HG02588 (cell line): ENCODE results near the gene SHC3.

Source experiments
- ATAC-seq: cut with Tn5 transposase; IDR thresholded peaks from one replicate; pipeline ENCODE4 v1.9.1; 2021; ENCODE audit warnings: mild to moderate bottlenecking, moderate library complexity; ENCODE audit not compliant: unreplicated experiment

The SHC3 gene

DNA sequence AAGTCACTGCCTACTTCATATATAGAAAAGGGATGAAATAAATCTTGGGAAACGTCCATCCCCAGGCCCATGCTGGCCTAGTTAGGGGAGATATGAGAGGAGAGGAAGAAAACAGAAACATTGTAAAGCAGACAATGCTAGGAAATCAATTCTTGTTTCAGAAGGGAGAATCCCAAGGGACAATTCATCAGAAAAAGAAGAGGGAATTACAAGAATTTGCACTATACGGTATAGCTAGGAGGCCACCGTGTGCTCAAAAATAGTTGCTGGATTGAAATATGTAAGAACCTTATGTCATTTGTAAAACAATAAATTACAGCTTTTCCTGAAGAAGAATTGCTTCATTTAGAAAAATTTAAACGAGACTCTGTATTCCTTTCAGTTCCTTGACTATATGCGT lies 8.3 kb upstream of the SHC3 start:
- ATAC-seq: no peak

- ATAC-seq: no peak
Observed at GRCh38 chr9:89185980-89186379, 7.4 kb upstream of the SHC3 start.

DNA sequence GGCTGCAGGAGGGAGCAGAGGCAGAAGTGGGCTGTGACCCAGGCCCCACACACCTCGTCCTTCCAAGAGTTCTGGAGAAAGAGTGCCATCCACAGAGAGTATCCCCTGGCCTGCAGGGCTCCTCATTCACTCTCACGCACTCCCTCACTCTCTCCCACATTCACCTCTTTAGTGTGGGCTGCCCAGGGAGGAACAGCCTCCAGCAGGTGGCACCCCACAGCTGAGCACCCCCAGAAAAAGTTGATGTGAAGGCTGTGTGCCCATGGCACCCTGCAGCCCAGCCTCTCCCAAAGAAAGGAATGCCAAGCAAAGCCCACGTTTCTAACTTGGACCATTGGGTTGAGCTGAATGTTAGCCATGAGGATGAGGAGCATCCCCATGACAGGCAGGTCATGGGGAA lies 4.5 kb upstream of the SHC3 start:
- no peak for ATAC-seq

GRCh38 chr9:89182369-89182768 lies 3.8 kb upstream of the SHC3 start:
- ATAC-seq: no peak

GRCh38 chr9:89179895-89180734 lies 1.5 kb upstream of the SHC3 start:
- ATAC-seq: no peak

- ATAC-seq: no peak
Observed at GRCh38 chr9:89179540-89179894, 899 bp upstream of the SHC3 start.

DNA sequence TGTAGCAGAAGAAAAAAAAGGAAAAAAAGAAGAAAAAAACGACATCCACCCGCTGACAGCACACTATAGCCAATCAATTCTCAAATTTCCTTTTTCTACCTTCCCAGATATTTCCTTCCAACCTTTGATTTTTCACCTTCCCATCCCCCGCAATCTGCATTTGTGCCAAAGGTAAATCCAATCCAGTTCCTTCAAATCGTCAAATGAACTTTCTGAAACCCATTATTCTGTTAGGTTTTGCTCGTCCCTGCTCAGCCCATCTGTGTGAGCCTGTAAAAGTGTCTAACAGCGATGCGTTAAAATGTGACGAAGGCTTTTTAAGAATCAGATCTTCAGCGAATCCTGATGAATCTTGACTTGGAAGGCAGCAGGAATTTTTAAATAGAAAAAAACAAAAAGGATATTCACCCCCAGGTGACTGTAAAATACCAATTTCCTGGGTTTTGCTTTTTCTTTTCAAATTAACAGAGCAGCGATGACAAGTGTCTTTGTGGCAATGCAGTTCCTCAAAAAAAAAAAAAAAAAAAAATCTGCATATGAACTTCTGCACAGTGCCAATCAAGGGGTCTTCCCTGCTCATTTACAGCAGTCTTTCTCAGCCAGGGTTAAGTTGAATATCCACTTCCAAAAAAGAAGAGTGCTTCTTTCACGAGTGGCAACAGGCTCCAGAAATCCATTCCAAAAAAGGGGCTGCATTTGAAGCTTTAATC lies 367 bp upstream of the SHC3 start:
- ATAC-seq: no peak

DNA sequence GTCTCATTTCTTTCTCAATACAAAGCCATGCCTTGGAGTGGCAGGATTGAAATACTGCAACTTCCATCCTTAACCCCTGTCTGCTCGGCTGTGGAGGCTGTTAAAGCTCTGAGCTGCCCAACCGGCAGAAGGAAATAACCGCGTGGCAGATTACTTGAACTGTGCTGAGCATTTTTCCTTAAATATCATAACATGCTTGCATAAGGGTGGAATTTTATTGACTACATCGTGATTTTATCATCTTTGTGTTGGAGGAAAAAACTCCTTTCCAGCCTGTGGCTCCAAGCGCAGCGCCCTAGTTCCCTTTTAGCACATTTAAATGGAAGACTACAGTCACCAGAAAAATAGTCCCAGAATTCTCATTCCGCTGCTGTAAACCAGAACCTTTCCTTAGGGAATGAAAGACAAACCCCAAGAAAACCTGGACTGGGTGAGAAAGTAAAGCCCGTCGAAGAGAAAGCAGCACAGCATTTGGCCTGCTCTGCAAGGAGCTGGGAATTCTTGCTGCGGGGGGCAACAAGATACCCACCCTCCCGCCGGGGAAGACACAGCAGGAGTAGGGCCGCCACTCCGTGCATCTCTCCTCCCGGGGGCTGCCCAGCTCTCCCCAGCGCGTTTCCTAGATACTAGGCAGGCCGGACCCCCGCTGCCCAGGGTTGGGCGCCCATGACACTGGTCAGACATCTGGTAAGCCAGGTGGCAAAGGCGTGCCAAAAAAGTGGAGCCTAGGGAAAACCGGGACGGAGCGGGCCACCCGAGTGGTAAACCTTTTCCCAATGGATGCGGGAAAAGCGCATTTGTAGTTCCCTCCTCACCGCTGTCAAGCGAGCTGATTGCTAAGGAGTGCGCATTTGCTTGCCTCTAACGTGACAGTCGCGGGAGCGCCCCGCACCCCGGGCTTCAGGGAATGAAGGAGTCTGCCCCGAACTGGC lies 1.3 kb downstream of the SHC3 start:
- ATAC-seq: no peak

DNA sequence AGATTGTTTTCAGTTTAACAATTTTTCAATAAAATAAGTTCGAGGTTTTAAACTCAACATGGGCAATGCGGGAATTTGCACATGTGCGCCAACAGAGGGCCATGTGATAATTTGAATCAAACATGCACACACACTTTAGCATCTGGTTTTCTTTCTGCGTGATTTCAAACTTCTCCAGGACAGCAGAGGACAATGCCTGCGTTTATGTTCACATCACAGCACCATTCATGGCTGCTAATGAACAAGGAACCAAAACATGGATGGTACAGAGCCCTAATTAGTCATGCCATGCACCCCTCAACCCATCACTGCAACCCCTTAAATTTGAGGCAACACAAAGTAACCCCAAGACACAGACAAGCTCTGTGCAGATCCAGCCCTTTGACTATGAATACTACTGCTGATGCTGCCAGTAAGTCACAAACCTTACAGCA lies 2.8 kb downstream of the SHC3 start:
- no peak for ATAC-seq

DNA sequence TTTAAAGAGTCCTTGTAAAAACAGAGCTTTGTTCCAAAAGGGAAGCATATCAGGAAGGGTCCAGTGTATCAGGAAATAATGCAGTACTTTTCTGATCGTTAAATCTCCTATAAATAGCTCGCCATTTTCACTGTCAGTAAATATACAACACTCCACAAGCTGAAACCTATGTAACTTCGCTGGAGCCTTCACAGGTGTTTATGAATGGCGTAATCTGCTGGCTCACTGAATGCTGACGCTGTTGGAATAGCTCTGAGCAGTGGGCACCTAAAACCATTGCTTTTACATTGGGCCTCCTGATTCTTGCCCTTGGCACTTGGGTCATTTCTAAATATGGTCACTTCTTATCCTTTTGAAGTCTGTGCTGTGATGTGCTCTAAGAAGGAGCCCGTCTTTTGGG lies 4.3 kb downstream of the SHC3 start:
- no peak for ATAC-seq

GRCh38 chr9:89173072-89173471 lies 5.5 kb downstream of the SHC3 start:
- ATAC-seq: no peak

DNA sequence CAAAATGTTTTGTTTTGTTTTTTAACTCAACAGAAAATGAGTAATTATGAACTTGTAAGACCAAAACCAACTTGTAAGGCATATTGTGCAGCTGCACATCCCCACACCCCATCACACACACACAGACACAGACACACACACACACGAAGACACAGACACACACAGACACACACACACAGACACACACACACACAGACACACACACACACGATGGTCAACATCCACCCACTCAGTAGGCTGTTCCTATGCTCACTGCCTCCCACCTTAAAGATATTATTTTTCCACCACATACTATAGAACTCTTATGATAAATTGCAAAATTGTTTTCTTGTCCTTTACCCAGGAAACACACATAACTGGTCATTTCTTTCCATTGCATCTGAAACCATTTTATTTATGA lies 6.2 kb downstream of the SHC3 start:
- ATAC-seq: no peak

GRCh38 chr9:89171693-89172092 lies 6.9 kb downstream of the SHC3 start:
- ATAC-seq: no peak

DNA sequence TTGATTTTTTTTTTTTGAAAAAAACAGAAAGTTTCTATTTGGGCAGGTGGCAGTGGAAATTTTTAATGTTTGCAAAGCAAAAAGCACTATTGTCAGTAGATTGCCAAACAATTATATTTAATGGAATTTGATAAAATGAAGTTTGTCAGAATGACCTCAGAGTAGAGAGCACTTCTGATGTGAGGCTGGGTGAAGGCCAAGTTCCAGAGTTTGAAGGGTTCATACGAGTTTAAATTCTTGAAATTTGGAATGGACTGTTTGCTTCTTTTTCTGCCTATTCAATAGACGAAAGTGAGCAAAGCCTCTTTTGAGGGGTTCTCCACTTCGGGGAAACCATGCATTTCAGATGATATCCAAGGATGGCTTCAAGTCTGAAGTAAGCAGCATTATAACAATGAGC lies 7.4 kb downstream of the SHC3 start:
- ATAC-seq: no peak

GRCh38 chr9:89168901-89169813 lies 9.5 kb downstream of the SHC3 start:
- no peak for ATAC-seq

DNA sequence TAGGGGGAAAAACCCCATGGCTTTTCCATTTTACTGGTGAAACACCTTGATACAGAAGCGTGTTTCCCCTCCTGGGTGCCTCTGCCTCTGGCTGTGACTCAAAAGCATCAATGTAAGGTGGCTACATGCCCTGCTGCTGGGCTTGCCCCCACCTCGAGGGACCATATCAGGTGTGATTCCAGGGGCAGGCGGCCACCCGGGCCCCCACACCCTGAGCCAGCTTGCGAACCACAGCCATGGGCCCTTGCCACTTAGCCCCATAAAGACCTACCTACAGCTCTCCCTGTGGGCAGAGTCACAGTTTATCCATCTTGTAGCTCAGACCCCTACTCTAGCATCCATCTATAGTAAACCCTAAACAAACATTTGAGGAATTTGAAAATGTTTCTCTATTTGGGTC lies 10.8 kb downstream of the SHC3 start:
- no peak for ATAC-seq

DNA sequence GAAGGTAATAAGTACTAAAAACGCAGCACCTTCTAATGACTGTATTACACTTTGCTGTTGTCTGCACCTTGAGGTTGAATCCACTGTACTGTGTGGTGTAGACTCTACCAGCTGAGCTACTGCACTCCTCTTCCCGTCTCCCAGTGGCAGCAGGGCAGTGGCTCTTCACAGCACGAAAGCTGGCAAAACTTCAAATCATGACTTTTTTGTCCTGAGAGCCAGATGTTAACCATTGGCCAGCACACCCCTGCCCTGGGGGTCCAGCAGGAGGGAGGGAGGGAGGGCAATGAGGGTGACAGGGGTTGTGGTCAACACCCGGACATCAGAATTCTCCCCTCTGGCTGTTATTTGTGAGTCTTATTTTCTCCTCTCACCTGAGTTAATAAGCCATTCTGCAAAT lies 11.8 kb downstream of the SHC3 start:
- ATAC-seq: no peak

DNA sequence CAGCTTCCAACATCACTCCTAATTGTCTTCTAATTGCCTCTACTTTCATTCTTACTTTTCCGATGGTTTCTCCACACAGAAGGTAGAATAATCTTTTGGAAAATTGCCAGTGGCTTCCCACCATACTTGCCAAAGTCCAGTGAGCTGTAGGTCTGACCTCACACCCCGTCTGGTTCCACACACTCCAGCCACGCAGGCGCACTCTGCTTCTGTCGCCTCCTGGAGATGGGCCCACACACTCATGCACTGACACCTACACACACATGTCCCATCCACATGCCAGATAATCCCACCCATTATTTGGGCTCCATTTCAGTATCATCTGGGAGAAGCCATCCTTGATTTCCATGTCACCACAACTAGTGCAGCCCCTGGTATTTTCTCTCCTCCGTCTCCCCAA lies 12.7 kb downstream of the SHC3 start:
- ATAC-seq: no peak

DNA sequence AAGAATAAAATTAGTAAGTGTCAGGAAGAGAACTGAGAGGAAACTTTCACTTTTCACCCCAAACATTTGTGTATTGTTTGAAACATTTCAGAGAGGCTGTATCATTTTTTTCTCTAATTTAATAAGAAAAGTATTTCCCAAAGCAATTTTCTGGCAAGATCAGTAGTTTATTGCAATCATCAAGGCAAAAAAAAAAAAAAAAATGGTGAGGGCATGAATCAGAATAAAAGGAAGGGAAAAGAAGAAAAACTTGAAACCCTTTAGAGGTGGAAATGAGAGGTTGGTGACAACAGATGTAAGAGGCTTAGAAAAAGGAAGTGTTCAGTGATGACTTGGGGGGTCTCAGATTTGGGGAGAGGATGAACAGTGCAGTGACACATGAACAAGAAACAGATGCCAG lies 13.3 kb downstream of the SHC3 start:
- no peak for ATAC-seq

DNA sequence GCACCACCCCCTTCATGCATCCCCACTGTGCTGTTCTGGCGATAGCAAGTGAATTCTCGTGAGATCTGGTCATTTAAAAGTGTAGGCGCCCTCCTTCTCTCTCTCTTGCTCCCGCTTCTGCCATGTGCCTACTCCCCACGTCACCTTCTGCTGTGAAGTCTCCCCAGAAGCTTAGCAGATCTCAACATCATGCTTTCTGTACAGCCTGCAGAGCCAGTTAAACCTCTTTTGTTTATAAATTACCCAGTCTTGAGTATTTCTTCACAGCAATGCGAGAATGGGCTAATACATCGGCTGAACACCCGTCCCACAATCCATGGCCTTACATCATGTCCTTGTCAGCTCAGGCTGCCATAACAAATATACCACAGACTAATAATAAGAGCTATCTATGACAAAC lies 17.4 kb downstream of the SHC3 start:
- no peak for ATAC-seq
